Caco-2 (cell line): ENCODE results near the gene SPTA1. TPM values are rescaled to one million over a fixed set of nuclear protein-coding genes. Genes with fewer than 3 reads are reported as not detected.

Experiments used
- BruUV-seq: library from RNA; stranded (reverse); fragments of 400-500 nt; replicated peaks from 2 replicates; lab custom pipeline; 2021; lab: Mats Ljungman, UMichigan
- CTCF ChIA-PET: fragments of 300-600 bp; sonication (Branson Sonifier 250); formaldehyde crosslinking; loops from one replicate; lab custom pipeline; 2022; ENCODE audit warnings: antibody characterized with exemption; lab: Charles Lee
- POLR2A ChIA-PET: fragments of 300-600 bp; sonication (Branson Sonifier 250); formaldehyde crosslinking; loops from one replicate; lab custom pipeline; 2022; ENCODE audit warnings: antibody characterized with exemption; lab: Charles Lee
- DNase-seq, 2 experiments: peaks; one replicate each; pipeline versions ENCODE4 v3.0.0 to v3.0.0-alpha.2; 2020 to 2022
- H3K27me3 ChIP-seq: replicated peaks from 2 replicates; pipeline ENCODE4 v1.6.0; 2011; ENCODE audit warnings: low read length; ENCODE audit not compliant: control insufficient read depth, insufficient read depth
- H3K36me3 ChIP-seq: 2 replicates; pipeline ENCODE4 v1.5.1; 2011; ENCODE audit warnings: low read length; ENCODE audit not compliant: control insufficient read depth, insufficient read depth
- H3K4me1 ChIP-seq: fragments of 250-450 bp; sonication (Bioruptor Pico); 2 replicates; pipeline ENCODE4 v1.5.1; 2020; ENCODE audit warnings: mild to moderate bottlenecking
- H3K4me3 ChIP-seq: 2 replicates; pipeline ENCODE4 v1.5.1; 2011; ENCODE audit warnings: low read depth, mild to moderate bottlenecking, control low read depth, low read length
- H3K9me3 ChIP-seq: fragments of 250-450 bp; sonication (Bioruptor Pico); 2 replicates; pipeline ENCODE4 v1.5.1; 2020; ENCODE audit warnings: mild to moderate bottlenecking, moderate library complexity
- H3K27ac Mint-ChIP-seq: one replicate; pipeline ENCODE4 v1.8.0; 2022; ENCODE audit warnings: mixed read lengths; ENCODE audit not compliant: unreplicated experiment
- H3K27me3 Mint-ChIP-seq: one replicate; pipeline ENCODE4 v1.8.0; 2022; ENCODE audit warnings: mixed read lengths; ENCODE audit not compliant: insufficient read depth, unreplicated experiment
- H3K36me3 Mint-ChIP-seq: one replicate; pipeline ENCODE4 v1.8.0; 2022; ENCODE audit warnings: mild to moderate bottlenecking, mixed read lengths; ENCODE audit not compliant: insufficient read depth, unreplicated experiment
- H3K4me1 Mint-ChIP-seq: one replicate; pipeline ENCODE4 v1.8.0; 2022; ENCODE audit warnings: low read depth, mixed read lengths; ENCODE audit not compliant: unreplicated experiment
- H3K4me3 Mint-ChIP-seq: one replicate; pipeline ENCODE4 v1.8.0; 2022; ENCODE audit warnings: mild to moderate bottlenecking, moderate library complexity, mixed read lengths; ENCODE audit not compliant: unreplicated experiment
- H3K9me3 Mint-ChIP-seq: one replicate; pipeline ENCODE4 v1.8.0; 2022; ENCODE audit warnings: mixed read lengths; ENCODE audit not compliant: unreplicated experiment
- intact Hi-C: fragments of 100-400 bp; cut with micrococcal nuclease; formaldehyde crosslinking; loops from one replicate; pipeline ENCODE4 v1.10.0; 2022; ENCODE audit not compliant: unreplicated experiment
- total RNA-seq: library from RNA; stranded (reverse); gene quantifications from 2 replicates; pipeline ENCODE4 v1.2.3, GENCODE V29; 2022
- TF ChIP-seq, protein P1 (sequence below), 2 experiments: fragments of 200-600 bp in 1 of 2; IDR thresholded peaks; 1 replicate in 1 of 2; 2 replicates in 1 of 2; pipeline versions ENCODE4 v1.5.1 to v1.8.0; 2011 to 2022; ENCODE audit warnings: antibody characterized with exemption in 1 of 2, control low read depth in 1 of 2, inconsistent platforms in 1 of 2, low read depth in 1 of 2, low read length in 1 of 2, mild to moderate bottlenecking in 1 of 2, moderate library complexity in 1 of 2; ENCODE audit not compliant: insufficient read depth in 1 of 2, severe bottlenecking in 1 of 2, unreplicated experiment in 1 of 2

The SPTA1 gene
- total RNA-seq, 1 experiment from 2014 or later: not detected

DNA sequence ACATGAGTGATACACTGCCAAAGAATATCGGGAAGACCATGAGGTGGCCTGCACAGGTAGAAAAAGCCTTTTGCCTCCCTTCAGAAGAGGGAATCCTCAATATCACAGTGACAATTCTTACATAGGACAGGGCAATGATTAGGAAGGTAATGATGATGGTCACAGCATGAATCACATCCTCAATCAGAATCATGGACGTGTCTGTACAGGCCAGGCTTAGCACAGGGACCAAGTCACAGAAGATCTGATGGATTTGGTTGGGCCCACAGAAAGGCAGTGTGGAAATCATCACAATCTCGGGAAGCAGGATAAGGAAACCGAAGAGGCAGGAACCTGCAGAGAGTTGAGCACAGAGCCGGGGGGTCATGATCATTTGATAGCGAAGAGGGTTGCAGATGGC lies 30.8 kb upstream of the SPTA1 start:
- POLR2A ChIA-PET: no interaction called here
- BruUV-seq: no TSS peak
- Mint-ChIP-seq H3K4me3 (no peak overlapping the region), H3K4me1 (no peaks in the 10 kb centered on the region), H3K27ac (no peak overlapping the region), H3K9me3 (no peaks in the 10 kb centered on the region), H3K36me3 (no peaks in the 10 kb centered on the region), H3K27me3 (peaks cover 5% of the 10 kb centered on the region)
- CTCF ChIA-PET: no interaction called here
- no peak for DNase-seq
- intact Hi-C loops: no loop called here
- Histone ChIP-seq H3K9me3 (no peaks in the 10 kb centered on the region), H3K36me3 (no peaks in the 10 kb centered on the region), H3K4me1 (no peaks in the 10 kb centered on the region), H3K4me3 (no peak overlapping the region), H3K27me3 (no peaks in the 10 kb centered on the region)
- TF ChIP-seq, protein P1, sequence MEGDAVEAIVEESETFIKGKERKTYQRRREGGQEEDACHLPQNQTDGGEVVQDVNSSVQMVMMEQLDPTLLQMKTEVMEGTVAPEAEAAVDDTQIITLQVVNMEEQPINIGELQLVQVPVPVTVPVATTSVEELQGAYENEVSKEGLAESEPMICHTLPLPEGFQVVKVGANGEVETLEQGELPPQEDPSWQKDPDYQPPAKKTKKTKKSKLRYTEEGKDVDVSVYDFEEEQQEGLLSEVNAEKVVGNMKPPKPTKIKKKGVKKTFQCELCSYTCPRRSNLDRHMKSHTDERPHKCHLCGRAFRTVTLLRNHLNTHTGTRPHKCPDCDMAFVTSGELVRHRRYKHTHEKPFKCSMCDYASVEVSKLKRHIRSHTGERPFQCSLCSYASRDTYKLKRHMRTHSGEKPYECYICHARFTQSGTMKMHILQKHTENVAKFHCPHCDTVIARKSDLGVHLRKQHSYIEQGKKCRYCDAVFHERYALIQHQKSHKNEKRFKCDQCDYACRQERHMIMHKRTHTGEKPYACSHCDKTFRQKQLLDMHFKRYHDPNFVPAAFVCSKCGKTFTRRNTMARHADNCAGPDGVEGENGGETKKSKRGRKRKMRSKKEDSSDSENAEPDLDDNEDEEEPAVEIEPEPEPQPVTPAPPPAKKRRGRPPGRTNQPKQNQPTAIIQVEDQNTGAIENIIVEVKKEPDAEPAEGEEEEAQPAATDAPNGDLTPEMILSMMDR (IDR thresholded peaks at IDR 0.05; ENCODE audit: insufficient read depth in 1 of 2, low read depth in 1 of 2, low read length in 1 of 2, severe bottlenecking in 1 of 2, unreplicated experiment in 1 of 2): no peak

DNA sequence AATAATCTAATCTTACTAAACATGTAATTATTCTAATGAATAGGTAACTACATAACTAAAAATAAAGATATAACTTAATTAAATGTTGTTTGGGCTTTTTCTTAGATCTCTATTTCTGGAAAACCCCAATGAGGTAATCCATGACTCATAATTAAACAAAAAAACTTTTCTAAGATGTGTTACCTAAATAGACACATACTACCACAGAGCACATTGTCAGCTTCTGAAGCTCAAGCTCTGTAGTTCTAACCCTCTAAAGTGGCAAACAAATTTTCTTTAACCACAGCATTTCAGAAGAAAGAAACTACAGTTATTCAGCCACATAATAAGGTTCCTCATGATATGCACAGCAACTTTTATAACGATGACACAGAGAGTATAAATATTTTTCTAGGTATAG lies 29.8 kb upstream of the SPTA1 start:
- Histone ChIP-seq H3K4me1 (no peaks in the 10 kb centered on the region), H3K9me3 (no peaks in the 10 kb centered on the region), H3K4me3 (no peak overlapping the region), H3K36me3 (no peaks in the 10 kb centered on the region), H3K27me3 (no peaks in the 10 kb centered on the region)
- peaks cover 6% of the 10 kb centered on the region for H3K27me3 Mint-ChIP-seq
- CTCF ChIA-PET: no interaction called here
- H3K27ac Mint-ChIP-seq: no peak overlapping the region
- no peak for DNase-seq
- no TSS peak for BruUV-seq
- H3K36me3 Mint-ChIP-seq: no peaks in the 10 kb centered on the region
- H3K4me3 Mint-ChIP-seq: no peak overlapping the region
- TF ChIP-seq, protein P1 (IDR thresholded peaks at IDR 0.05; ENCODE audit: insufficient read depth in 1 of 2, low read depth in 1 of 2, low read length in 1 of 2, severe bottlenecking in 1 of 2, unreplicated experiment in 1 of 2): no peak
- H3K9me3 Mint-ChIP-seq: no peaks in the 10 kb centered on the region
- intact Hi-C loops: no loop called here
- no peaks in the 10 kb centered on the region for H3K4me1 Mint-ChIP-seq
- POLR2A ChIA-PET: no interaction called here

DNA sequence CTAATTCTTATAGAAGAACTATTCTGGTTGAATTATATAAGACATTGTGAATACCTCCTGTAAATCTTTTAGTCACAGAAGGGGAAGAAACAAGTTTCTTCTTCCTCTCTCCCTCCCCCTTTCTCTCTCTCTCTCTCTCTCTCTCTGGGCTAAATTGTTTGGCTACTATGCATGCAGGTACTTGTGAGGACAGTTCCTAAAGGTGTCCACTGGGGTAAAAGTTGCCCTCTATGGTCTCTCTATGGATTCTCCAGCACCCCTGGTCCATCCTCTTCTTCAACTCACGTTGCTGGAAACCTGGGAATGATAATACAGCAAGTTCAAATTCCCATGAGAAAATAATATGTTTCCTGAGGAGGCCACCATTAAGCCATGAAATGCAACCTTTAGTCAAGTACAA lies 28.2 kb upstream of the SPTA1 start:
- Histone ChIP-seq H3K27me3 (no peaks in the 10 kb centered on the region), H3K9me3 (no peaks in the 10 kb centered on the region), H3K36me3 (no peaks in the 10 kb centered on the region), H3K4me1 (no peaks in the 10 kb centered on the region), H3K4me3 (no peak overlapping the region)
- no peak overlapping the region for H3K27ac Mint-ChIP-seq
- DNase-seq: no peak
- no TSS peak for BruUV-seq
- no peaks in the 10 kb centered on the region for H3K9me3 Mint-ChIP-seq
- CTCF ChIA-PET: no interaction called here
- peaks cover 7% of the 10 kb centered on the region for H3K27me3 Mint-ChIP-seq
- TF ChIP-seq, protein P1 (IDR thresholded peaks at IDR 0.05; ENCODE audit: insufficient read depth in 1 of 2, low read depth in 1 of 2, low read length in 1 of 2, severe bottlenecking in 1 of 2, unreplicated experiment in 1 of 2): no peak
- H3K4me3 Mint-ChIP-seq: no peak overlapping the region
- intact Hi-C loops: no loop called here
- no peaks in the 10 kb centered on the region for H3K4me1 Mint-ChIP-seq
- H3K36me3 Mint-ChIP-seq: no peaks in the 10 kb centered on the region
- POLR2A ChIA-PET: no interaction called here
